Endothelial cell (in vitro differentiated cells): Measurements from ENCODE around the gene APPL2. TPM values are rescaled to one million over a fixed set of nuclear protein-coding genes. Genes with fewer than 3 reads are reported as not detected.

Experiments used
- DNase-seq: peaks from one replicate; pipeline ENCODE4 v3.0.0; 2021; ENCODE audit warnings: low spot score
- H3K27ac Mint-ChIP-seq: one replicate; pipeline ENCODE4 v1.8.0; 2021; ENCODE audit warnings: mixed read lengths, inconsistent platforms; ENCODE audit not compliant: unreplicated experiment
- H3K27me3 Mint-ChIP-seq: one replicate; pipeline ENCODE4 v1.8.0; 2021; ENCODE audit warnings: mild to moderate bottlenecking, moderate library complexity, mixed read lengths, inconsistent platforms; ENCODE audit not compliant: unreplicated experiment
- H3K36me3 Mint-ChIP-seq: one replicate; pipeline ENCODE4 v1.8.0; 2021; ENCODE audit warnings: mild to moderate bottlenecking, low read depth, mixed read lengths, inconsistent platforms; ENCODE audit not compliant: unreplicated experiment
- H3K4me1 Mint-ChIP-seq: one replicate; pipeline ENCODE4 v1.8.0; 2021; ENCODE audit warnings: mild to moderate bottlenecking, mixed read lengths, inconsistent platforms; ENCODE audit not compliant: unreplicated experiment
- H3K4me3 Mint-ChIP-seq: one replicate; pipeline ENCODE4 v1.8.0; 2021; ENCODE audit warnings: mild to moderate bottlenecking, mixed read lengths, inconsistent platforms; ENCODE audit not compliant: unreplicated experiment
- H3K9me3 Mint-ChIP-seq: one replicate; pipeline ENCODE4 v1.8.0; 2021; ENCODE audit warnings: mixed read lengths, inconsistent platforms; ENCODE audit not compliant: unreplicated experiment
- total RNA-seq: library from RNA; stranded (reverse); fragmentation: NEBNext Ultra II Directional; extraction: Animal tissue kit (Norgen Biotek cat#: 25700); gene quantifications from one replicate; pipeline ENCODE4 v1.2.1, GENCODE V29; 2021; ENCODE audit not compliant: unreplicated experiment
- TF ChIP-seq, protein P1 (sequence below): fragments of 200-600 bp; sonication (generic); IDR thresholded peaks from one replicate; pipeline ENCODE4 v1.5.0; 2021; ENCODE audit warnings: antibody characterized with exemption; ENCODE audit not compliant: unreplicated experiment

Gene APPL2
- total RNA-seq, 1 donor from 2014 or later = 44.7 TPM

DNA sequence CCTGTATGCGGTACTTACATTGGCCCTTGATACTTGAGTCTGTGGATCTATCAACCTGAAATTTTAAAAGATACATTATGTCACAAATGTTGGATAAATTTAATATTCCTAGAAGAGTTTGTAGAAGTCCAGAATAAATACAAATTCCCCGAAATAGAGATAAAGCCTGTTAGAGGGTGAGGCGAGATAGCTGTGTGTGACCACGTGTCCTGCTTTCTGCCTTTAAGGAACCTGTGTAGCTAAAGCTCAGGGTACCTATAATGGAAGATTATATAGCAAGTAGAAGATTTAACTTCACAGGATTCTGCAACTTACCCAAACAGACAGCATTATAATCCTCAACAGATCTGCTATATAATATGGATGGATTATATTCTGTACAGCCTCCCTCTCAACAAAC is 58.8 kb downstream of the APPL2 start:
- Mint-ChIP-seq H3K4me3 (no peak overlapping the region), H3K9me3 (no peaks in the 10 kb centered on the region), H3K36me3 (peaks cover 37% of the 10 kb centered on the region), H3K4me1 (no peaks in the 10 kb centered on the region), H3K27ac (no peak overlapping the region), H3K27me3 (peaks cover 2% of the 10 kb centered on the region)
- no peak for DNase-seq
- TF ChIP-seq, protein P1, sequence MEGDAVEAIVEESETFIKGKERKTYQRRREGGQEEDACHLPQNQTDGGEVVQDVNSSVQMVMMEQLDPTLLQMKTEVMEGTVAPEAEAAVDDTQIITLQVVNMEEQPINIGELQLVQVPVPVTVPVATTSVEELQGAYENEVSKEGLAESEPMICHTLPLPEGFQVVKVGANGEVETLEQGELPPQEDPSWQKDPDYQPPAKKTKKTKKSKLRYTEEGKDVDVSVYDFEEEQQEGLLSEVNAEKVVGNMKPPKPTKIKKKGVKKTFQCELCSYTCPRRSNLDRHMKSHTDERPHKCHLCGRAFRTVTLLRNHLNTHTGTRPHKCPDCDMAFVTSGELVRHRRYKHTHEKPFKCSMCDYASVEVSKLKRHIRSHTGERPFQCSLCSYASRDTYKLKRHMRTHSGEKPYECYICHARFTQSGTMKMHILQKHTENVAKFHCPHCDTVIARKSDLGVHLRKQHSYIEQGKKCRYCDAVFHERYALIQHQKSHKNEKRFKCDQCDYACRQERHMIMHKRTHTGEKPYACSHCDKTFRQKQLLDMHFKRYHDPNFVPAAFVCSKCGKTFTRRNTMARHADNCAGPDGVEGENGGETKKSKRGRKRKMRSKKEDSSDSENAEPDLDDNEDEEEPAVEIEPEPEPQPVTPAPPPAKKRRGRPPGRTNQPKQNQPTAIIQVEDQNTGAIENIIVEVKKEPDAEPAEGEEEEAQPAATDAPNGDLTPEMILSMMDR = no peak

DNA sequence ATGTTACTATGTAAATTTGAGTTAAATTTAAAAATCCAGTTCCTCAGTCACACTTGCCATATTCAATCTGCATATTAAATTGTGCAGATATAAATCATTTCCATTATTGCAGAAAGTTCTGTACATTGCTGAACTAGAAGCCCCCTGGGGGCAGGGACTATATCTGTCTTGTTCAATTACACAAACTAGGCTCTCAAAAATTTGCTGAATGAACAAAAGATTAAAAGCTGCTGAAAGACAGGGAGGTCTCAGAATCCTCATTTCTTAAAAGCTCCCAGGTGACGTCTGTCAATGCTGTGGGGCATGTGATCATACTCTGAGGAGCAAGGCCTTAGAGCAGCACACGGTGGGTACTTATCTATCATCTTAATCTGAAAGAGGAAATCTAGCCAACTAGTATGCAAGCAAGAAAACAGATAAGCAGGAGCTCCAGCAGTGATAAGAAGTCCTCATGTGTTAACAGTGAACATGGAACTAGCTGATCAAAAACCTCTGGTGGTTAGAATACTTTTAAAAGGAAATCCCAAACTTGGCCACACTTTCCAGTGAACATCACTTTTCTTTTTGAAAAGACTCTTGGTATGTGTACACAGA is 60.5 kb downstream of the APPL2 start:
- no peak overlapping the region for H3K27ac Mint-ChIP-seq
- TF ChIP-seq, protein P1 = no peak
- no peaks in the 10 kb centered on the region for H3K27me3 Mint-ChIP-seq
- H3K36me3 Mint-ChIP-seq = peaks cover 22% of the 10 kb centered on the region
- DNase-seq = no peak
- H3K4me3 Mint-ChIP-seq = no peak overlapping the region
- H3K9me3 Mint-ChIP-seq = no peaks in the 10 kb centered on the region
- H3K4me1 Mint-ChIP-seq = no peaks in the 10 kb centered on the region

DNA sequence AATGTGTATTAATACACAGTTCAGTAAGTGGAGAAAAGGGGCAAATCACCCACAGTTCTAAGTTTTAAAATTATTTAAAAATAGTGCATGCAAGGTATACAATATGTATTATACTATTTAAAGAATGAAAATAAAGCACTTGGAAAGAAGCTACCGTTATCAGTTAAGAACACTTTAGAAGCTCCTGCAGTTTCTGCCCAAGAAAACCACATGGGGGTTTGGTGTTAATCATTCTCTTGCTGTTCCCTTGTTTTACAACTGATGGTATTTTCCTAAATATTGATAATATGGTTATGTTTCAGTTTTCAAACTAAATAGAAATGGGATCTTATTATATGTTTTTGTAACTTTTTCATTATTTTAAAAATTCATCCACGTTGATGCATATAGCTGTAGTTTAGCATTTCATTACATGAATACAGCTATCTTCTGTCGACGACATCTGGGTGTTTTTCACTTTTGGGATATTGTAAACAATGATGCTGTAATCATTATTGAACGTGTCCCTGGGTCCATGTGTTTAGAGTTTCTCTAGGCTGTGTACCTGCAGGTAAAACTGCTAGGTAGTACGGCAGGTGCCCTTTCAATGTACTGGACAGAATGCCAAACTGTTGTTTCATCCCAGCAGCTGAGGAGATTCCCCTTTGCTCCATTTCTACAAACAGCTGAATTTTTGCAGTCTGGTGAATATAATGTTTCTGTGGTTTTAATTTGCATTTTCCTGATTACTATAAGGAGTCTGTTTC is 64.1 kb downstream of the APPL2 start:
- no peaks in the 10 kb centered on the region for H3K4me1 Mint-ChIP-seq
- no peak overlapping the region for H3K27ac Mint-ChIP-seq
- H3K27me3 Mint-ChIP-seq = no peaks in the 10 kb centered on the region
- TF ChIP-seq, protein P1 = no peak
- H3K9me3 Mint-ChIP-seq = no peaks in the 10 kb centered on the region
- H3K4me3 Mint-ChIP-seq = no peak overlapping the region
- peaks cover 6% of the 10 kb centered on the region for H3K36me3 Mint-ChIP-seq
- DNase-seq = no peak

DNA sequence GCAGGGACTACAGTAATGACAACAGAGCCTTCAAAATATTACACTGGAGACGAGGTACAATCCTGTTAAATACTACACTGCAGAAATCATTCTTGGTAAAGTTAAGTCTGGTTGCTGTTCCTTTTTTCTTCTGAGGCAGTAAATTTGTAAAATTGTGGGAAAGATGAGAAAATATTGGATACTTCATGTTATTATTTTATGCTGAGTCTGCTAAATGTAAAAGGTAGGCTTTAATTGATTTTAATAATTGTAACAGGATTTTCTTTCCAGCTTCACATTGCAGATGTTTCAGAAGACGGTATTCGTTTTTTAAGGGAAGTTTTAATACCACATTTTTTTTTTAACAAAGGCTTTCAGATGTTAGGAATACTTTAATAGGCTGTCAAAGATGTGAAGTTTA is 65.8 kb downstream of the APPL2 start:
- DNase-seq = no peak
- no peaks in the 10 kb centered on the region for H3K9me3 Mint-ChIP-seq
- TF ChIP-seq, protein P1 = no peak
- no peak overlapping the region for H3K27ac Mint-ChIP-seq
- H3K4me1 Mint-ChIP-seq = no peaks in the 10 kb centered on the region
- H3K27me3 Mint-ChIP-seq = no peaks in the 10 kb centered on the region
- no peak overlapping the region for H3K4me3 Mint-ChIP-seq
- peaks cover 9% of the 10 kb centered on the region for H3K36me3 Mint-ChIP-seq

DNA sequence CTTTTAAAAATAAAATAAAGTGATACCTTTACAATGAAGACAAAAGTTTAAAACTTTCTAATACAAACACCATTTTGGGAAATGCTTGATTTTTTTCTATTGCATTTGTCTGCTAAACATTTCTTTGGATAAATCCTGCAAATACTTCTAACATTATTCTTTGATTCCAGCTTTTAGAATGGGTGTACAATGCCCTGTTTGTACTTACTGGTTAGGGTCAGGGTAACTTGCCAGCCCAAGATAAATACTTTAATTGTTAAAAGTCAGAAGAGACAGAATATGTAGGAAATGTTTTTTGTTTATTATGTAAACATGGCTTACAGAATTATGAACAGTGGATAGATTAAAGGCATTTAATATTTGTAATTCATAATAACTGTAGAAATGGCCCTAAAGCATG is 68.0 kb downstream of the APPL2 start:
- Mint-ChIP-seq H3K4me1 (no peaks in the 10 kb centered on the region), H3K27me3 (no peaks in the 10 kb centered on the region), H3K36me3 (peaks cover 13% of the 10 kb centered on the region), H3K4me3 (no peak overlapping the region), H3K9me3 (no peaks in the 10 kb centered on the region), H3K27ac (no peak overlapping the region)
- DNase-seq = no peak
- TF ChIP-seq, protein P1 = no peak
